CD4-positive, alpha-beta T cell (primary cell): ENCODE measurements around the gene COG5. TPM values are rescaled to one million over a fixed set of nuclear protein-coding genes. Genes with fewer than 3 reads are reported as not detected.

Source experiments
- ATAC-seq: fragments of 200-7000 bp; cut with Tn5 transposase; one replicate; pipeline ENCODE4 v1.10.0; 2022; ENCODE audit warnings: mild to moderate bottlenecking; ENCODE audit not compliant: poor library complexity
- CTCF ChIA-PET: fragments of 350-600 bp; sonication (Branson Sonifier 250); formaldehyde crosslinking; loops from one replicate; lab custom pipeline; 2021; ENCODE audit warnings: antibody characterized with exemption, inconsistent platforms; lab: Charles Lee
- POLR2A ChIA-PET: fragments of 350-600 bp; sonication (Branson Sonifier 250); formaldehyde crosslinking; loops from one replicate; lab custom pipeline; 2021; ENCODE audit warnings: antibody characterized with exemption, inconsistent platforms; lab: Charles Lee
- DNase-seq, 14 experiments: peaks; one replicate each; pipeline ENCODE4 v3.0.0-alpha.2; 2013 to 2020; ENCODE audit warnings: mixed read lengths in 2 of 14
- H3K27ac ChIP-seq, 2 donors: one replicate each; pipeline versions ENCODE4 v1.5.1 to v1.7.0; 2013; ENCODE audit warnings: low read length in 2 of 2, low read depth in 1 of 2, mild to moderate bottlenecking in 1 of 2
- H3K27me3 ChIP-seq, 2 experiments: 1 replicate in 1 of 2; 2 replicates in 1 of 2; pipeline versions ENCODE4 v1.6.1 to v1.7.0; 2013; ENCODE audit warnings: low read length in 2 of 2, control low read depth in 1 of 2, mild to moderate bottlenecking in 1 of 2, moderate library complexity in 1 of 2; ENCODE audit not compliant: insufficient read depth in 2 of 2, control insufficient read depth in 1 of 2
- H3K36me3 ChIP-seq: one replicate; pipeline ENCODE4 v1.6.1; 2013; ENCODE audit warnings: low read length, control low read depth; ENCODE audit not compliant: insufficient read depth
- H3K4me1 ChIP-seq: one replicate; pipeline ENCODE4 v1.6.1; 2013; ENCODE audit warnings: low read length, control low read depth; ENCODE audit not compliant: insufficient read depth
- H3K4me3 ChIP-seq: one replicate; pipeline ENCODE4 v1.5.1; 2013; ENCODE audit warnings: mild to moderate bottlenecking, low read length, moderate library complexity
- H3K9me3 ChIP-seq, 2 experiments: 1 replicate in 1 of 2; 2 replicates in 1 of 2; pipeline versions ENCODE4 v1.6.1 to v1.7.0; 2013; ENCODE audit warnings: low read length in 2 of 2, mild to moderate bottlenecking in 2 of 2, control low read depth in 1 of 2, moderate library complexity in 1 of 2; ENCODE audit not compliant: control insufficient read depth in 1 of 2, insufficient read depth in 1 of 2
- H3K27ac Mint-ChIP-seq: one replicate; pipeline ENCODE4 v1.8.0; 2020; ENCODE audit warnings: mixed read lengths
- H3K27me3 Mint-ChIP-seq: one replicate; pipeline ENCODE4 v1.8.0; 2021; ENCODE audit warnings: mixed read lengths
- H3K36me3 Mint-ChIP-seq: one replicate; pipeline ENCODE4 v1.8.0; 2021; ENCODE audit warnings: low read depth, mixed read lengths
- H3K4me1 Mint-ChIP-seq: one replicate; pipeline ENCODE4 v1.8.0; 2021; ENCODE audit warnings: low read depth, mixed read lengths
- H3K4me3 Mint-ChIP-seq: one replicate; pipeline ENCODE4 v1.8.0; 2020; ENCODE audit warnings: mild to moderate bottlenecking, mixed read lengths
- H3K9me3 Mint-ChIP-seq: one replicate; pipeline ENCODE4 v1.8.0; 2020; ENCODE audit warnings: mixed read lengths
- CTCF ChIP-seq: fragments of 200-600 bp; IDR thresholded peaks from one replicate; pipeline ENCODE4 v1.8.0; 2022; ENCODE audit warnings: antibody characterized with exemption, mild to moderate bottlenecking
- intact Hi-C, 2 experiments: fragments of 100-400 bp; cut with DNase I in 1 of 2; cut with micrococcal nuclease in 1 of 2; formaldehyde crosslinking; loops; one replicate each; pipeline versions ENCODE4 v1.15.1 to v1.9.0; 2023 to 2025; cut with DNase I, micrococcal nuclease
- total RNA-seq, 174 experiments: library from RNA in 2 of 174; stranded (reverse) in 2 of 174; gene quantifications; one replicate each; pipeline ENCODE4 v1.2.3 and lab custom pipeline; 2021 to 2026

COG5 gene
- total RNA-seq, 2 experiments from 2014 or later = 43.4 to 44.5 TPM

GRCh38 chr7:107254398-107254985, 309.2 kb downstream of the COG5 start:
- Mint-ChIP-seq H3K9me3 (no peaks in the 10 kb centered on the region), H3K4me3 (no peak overlapping the region)

GRCh38 chr7:107253599-107253998, 310.1 kb downstream of the COG5 start:
- no peak overlapping the region for H3K4me3 ChIP-seq
- Mint-ChIP-seq H3K27me3 (no peaks in the 10 kb centered on the region), H3K4me1 (no peaks in the 10 kb centered on the region), H3K27ac (no peak overlapping the region), H3K9me3 (no peaks in the 10 kb centered on the region), H3K36me3 (peaks cover 24% of the 10 kb centered on the region), H3K4me3 (no peak overlapping the region)
- no peak overlapping the region for H3K27ac ChIP-seq
- H3K27me3 ChIP-seq = no peaks in the 10 kb centered on the region
- no peaks in the 10 kb centered on the region for H3K4me1 ChIP-seq
- CTCF ChIA-PET = no interaction called here
- no peak for TF ChIP-seq CTCF
- H3K9me3 ChIP-seq = no peaks in the 10 kb centered on the region
- peaks cover 15% of the 10 kb centered on the region for H3K36me3 ChIP-seq
- ATAC-seq (no peak), DNase-seq (no peak)
- POLR2A ChIA-PET = no interaction called here
- intact Hi-C loops = no loop called here

More at GRCh38 chr7:107254398-107254985, 309.2 kb downstream of the COG5 start:
- H3K4me3 ChIP-seq = no peak overlapping the region
- Mint-ChIP-seq H3K36me3 (peaks cover 17% of the 10 kb centered on the region), H3K27me3 (no peaks in the 10 kb centered on the region), H3K27ac (no peak overlapping the region), H3K4me1 (no peaks in the 10 kb centered on the region)
- H3K4me1 ChIP-seq = no peaks in the 10 kb centered on the region
- H3K27me3 ChIP-seq = no peaks in the 10 kb centered on the region
- no peaks in the 10 kb centered on the region for H3K9me3 ChIP-seq
- ChIA-PET CTCF (no interaction called here), POLR2A (no interaction called here)
- intact Hi-C loops = no loop called here
- DNase-seq = no peak
- ATAC-seq = no peak
- no peak overlapping the region for H3K27ac ChIP-seq
- H3K36me3 ChIP-seq = peaks cover 10% of the 10 kb centered on the region
- no peak for TF ChIP-seq CTCF

GRCh38 chr7:107251963-107252362, 311.8 kb downstream of the COG5 start:
- no peak for ATAC-seq
- Mint-ChIP-seq H3K36me3 (peaks cover 36% of the 10 kb centered on the region), H3K4me1 (no peaks in the 10 kb centered on the region), H3K4me3 (no peak overlapping the region), H3K27me3 (no peaks in the 10 kb centered on the region), H3K9me3 (no peaks in the 10 kb centered on the region), H3K27ac (peak overlapping the region; percentile 28)
- peaks cover 27% of the 10 kb centered on the region for H3K36me3 ChIP-seq
- CTCF ChIA-PET = no interaction called here
- intact Hi-C loops = no loop called here
- POLR2A ChIA-PET = interaction anchor here (0.6 kb wide), 1 partner anchor 22 kb away, joined by 3 read pairs; no protein-coding TSS in a partner anchor
- no peak for TF ChIP-seq CTCF
- H3K4me1 ChIP-seq = no peaks in the 10 kb centered on the region
- DNase-seq = no peak
- no peak overlapping the region for H3K4me3 ChIP-seq
- H3K27me3 ChIP-seq = no peaks in the 10 kb centered on the region
- no peak overlapping the region for H3K27ac ChIP-seq
- no peaks in the 10 kb centered on the region for H3K9me3 ChIP-seq
